VCaP (cell line): ENCODE results near the gene VEPH1.

ENCODE experiments used
- H3K27ac ChIP-seq: fragments of 450-650 bp; 2 replicates; pipeline ENCODE4 v1.5.1; 2017
- CTCF ChIP-seq: fragments of 450-650 bp; conservative IDR thresholded peaks from 2 replicates; pipeline ENCODE4 v1.5.1; 2017; ENCODE audit warnings: mild to moderate bottlenecking, moderate library complexity

Gene VEPH1

GRCh38 chr3:157282261-157283191 lies 220.7 kb downstream of the VEPH1 start:
- no peak for TF ChIP-seq CTCF
- no peak overlapping the region for H3K27ac ChIP-seq

- no peak overlapping the region for H3K27ac ChIP-seq
- TF ChIP-seq CTCF, result no peak
Measured at GRCh38 chr3:157280786-157281185, 222.4 kb downstream of the VEPH1 start.

- no peak overlapping the region for H3K27ac ChIP-seq
- no peak for TF ChIP-seq CTCF
Measured at GRCh38 chr3:157280354-157280753, 222.9 kb downstream of the VEPH1 start.

- H3K27ac ChIP-seq, result no peak overlapping the region
- TF ChIP-seq CTCF, result no peak
Measured at GRCh38 chr3:157279237-157279636, 224.0 kb downstream of the VEPH1 start.

- H3K27ac ChIP-seq, result no peak overlapping the region
- TF ChIP-seq CTCF, result no peak
Measured at GRCh38 chr3:157276801-157277200, 226.4 kb downstream of the VEPH1 start.

GRCh38 chr3:157275832-157276231 lies 227.4 kb downstream of the VEPH1 start:
- TF ChIP-seq CTCF, result no peak
- H3K27ac ChIP-seq, result peak overlapping the region; percentile 69; the same call in 1 of the 2 replicates

GRCh38 chr3:157274644-157275137 lies 228.5 kb downstream of the VEPH1 start:
- no peak for TF ChIP-seq CTCF
- peak overlapping the region; percentile 69 for H3K27ac ChIP-seq
